Spleen (tissue), 7 donors: ENCODE measurements around the gene GCA.

Experiments used
- POLR2A ChIP-seq, 3 donors: fragments of 450-650 bp; IDR thresholded peaks; one replicate each; pipeline ENCODE4 v1.5.1; 2017; ENCODE audit warnings: antibody characterized with exemption in 3 of 3, mild to moderate bottlenecking in 1 of 3
- POLR2AphosphoS5 ChIP-seq, 3 donors: sonication (generic); formaldehyde crosslinking; IDR thresholded peaks; one replicate each; pipeline ENCODE4 v1.5.1; 2017; ENCODE audit warnings: antibody characterized with exemption in 3 of 3
- TF ChIP-seq, protein P1 (sequence below), 11 experiments: fragments of 200-600 bp in 7 of 11; fragments of 450-650 bp in 4 of 11; sonication (generic) in 4 of 11; IDR thresholded peaks in 8 of 11; conservative IDR thresholded peaks in 3 of 11; 1 replicate in 7 of 11; 2 replicates in 4 of 11; pipeline versions ENCODE4 v1.4.0 to v1.8.0; 2016 to 2021; ENCODE audit warnings: antibody characterized with exemption in 11 of 11, inconsistent platforms in 4 of 11, mild to moderate bottlenecking in 1 of 11
- donor health status: DM: no; HTN: no; CAD: no; lungs with moderate emphysema.
- donor health status: DM: no; HTN: no; CAD: no.
- donor health status: DM: no; HTN: no; CAD: no.

DNA sequence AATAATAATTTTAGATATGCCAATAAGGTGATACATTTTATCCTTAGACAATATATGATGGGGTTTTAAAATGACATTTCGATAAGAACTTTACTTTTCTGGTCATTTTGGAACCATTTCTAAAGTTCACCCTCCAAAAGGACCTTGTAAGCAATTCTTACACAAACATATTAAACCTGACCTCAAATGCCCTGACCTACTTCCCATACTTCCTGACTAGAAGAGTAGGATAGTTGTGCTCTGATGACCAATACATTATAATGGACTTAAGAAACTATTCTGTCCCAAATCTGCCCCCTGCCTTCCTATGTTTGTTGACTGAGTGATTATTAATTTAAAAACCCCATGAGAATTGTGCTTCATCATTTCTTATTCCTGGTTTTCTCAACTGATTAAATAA, 24.6 kb downstream of the GCA start:
- TF ChIP-seq POLR2AphosphoS5 (IDR thresholded peaks at IDR 0.05) = no peak
- TF ChIP-seq, protein P1, sequence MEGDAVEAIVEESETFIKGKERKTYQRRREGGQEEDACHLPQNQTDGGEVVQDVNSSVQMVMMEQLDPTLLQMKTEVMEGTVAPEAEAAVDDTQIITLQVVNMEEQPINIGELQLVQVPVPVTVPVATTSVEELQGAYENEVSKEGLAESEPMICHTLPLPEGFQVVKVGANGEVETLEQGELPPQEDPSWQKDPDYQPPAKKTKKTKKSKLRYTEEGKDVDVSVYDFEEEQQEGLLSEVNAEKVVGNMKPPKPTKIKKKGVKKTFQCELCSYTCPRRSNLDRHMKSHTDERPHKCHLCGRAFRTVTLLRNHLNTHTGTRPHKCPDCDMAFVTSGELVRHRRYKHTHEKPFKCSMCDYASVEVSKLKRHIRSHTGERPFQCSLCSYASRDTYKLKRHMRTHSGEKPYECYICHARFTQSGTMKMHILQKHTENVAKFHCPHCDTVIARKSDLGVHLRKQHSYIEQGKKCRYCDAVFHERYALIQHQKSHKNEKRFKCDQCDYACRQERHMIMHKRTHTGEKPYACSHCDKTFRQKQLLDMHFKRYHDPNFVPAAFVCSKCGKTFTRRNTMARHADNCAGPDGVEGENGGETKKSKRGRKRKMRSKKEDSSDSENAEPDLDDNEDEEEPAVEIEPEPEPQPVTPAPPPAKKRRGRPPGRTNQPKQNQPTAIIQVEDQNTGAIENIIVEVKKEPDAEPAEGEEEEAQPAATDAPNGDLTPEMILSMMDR (IDR thresholded peaks at IDR 0.05 in 8 of 11, conservative IDR thresholded peaks at IDR 0.05 in 3 of 11) = no peak
- TF ChIP-seq POLR2A (IDR thresholded peaks at IDR 0.05) = no peak
